Measurements from ENCODE around the gene ADIG.

ADIG gene

GRCh38 chr20:38550274-38550673 lies 30.7 kb upstream of the ADIG start:
- no peak overlapping the region for H3K4me3 ChIP-seq
- H3K9me3 ChIP-seq = no peaks in the 10 kb centered on the region
- no peak overlapping the region for H3K27ac ChIP-seq
- H3K4me2 ChIP-seq = no peak overlapping the region
- no peaks in the 10 kb centered on the region for H3K4me1 ChIP-seq
- no peak overlapping the region for H3K9ac ChIP-seq
- no peaks in the 10 kb centered on the region for H3K27me3 ChIP-seq
- H4K20me1 ChIP-seq = no peaks in the 10 kb centered on the region
- H3K36me3 ChIP-seq = peaks cover 97% of the 10 kb centered on the region
- no peak for TF ChIP-seq Cebpa-rat (IDR thresholded peaks at IDR 0.05)

GRCh38 chr20:38551056-38551626 lies 29.9 kb upstream of the ADIG start:
- no peak for TF ChIP-seq Cebpa-rat (IDR thresholded peaks at IDR 0.05)
- no peaks in the 10 kb centered on the region for H3K9me3 ChIP-seq

GRCh38 chr20:38554986-38555385 lies 26.0 kb upstream of the ADIG start:
- Histone ChIP-seq H3K27me3 (no peaks in the 10 kb centered on the region), H4K20me1 (no peaks in the 10 kb centered on the region), H3K9me3 (no peaks in the 10 kb centered on the region), H3K4me1 (no peaks in the 10 kb centered on the region), H3K36me3 (peaks cover 94% of the 10 kb centered on the region), H3K4me2 (no peak overlapping the region), H3K9ac (no peak overlapping the region), H3K4me3 (no peak overlapping the region), H3K27ac (no peak overlapping the region)
- no peak for TF ChIP-seq Cebpa-rat (IDR thresholded peaks at IDR 0.05)

More at GRCh38 chr20:38551056-38551626, 29.9 kb upstream of the ADIG start:
- H3K9ac ChIP-seq = no peak overlapping the region
- no peak overlapping the region for H3K4me2 ChIP-seq
- peaks cover 95% of the 10 kb centered on the region for H3K36me3 ChIP-seq
- no peaks in the 10 kb centered on the region for H3K27me3 ChIP-seq
- H3K4me1 ChIP-seq = no peaks in the 10 kb centered on the region
- no peaks in the 10 kb centered on the region for H4K20me1 ChIP-seq
- no peak overlapping the region for H3K27ac ChIP-seq
- H3K4me3 ChIP-seq = no peak overlapping the region

GRCh38 chr20:38555395-38555794 lies 25.6 kb upstream of the ADIG start:
- Histone ChIP-seq H3K9ac (no peak overlapping the region), H3K27me3 (no peaks in the 10 kb centered on the region), H3K36me3 (peaks cover 94% of the 10 kb centered on the region), H4K20me1 (no peaks in the 10 kb centered on the region), H3K9me3 (no peaks in the 10 kb centered on the region), H3K4me2 (no peak overlapping the region), H3K27ac (no peak overlapping the region), H3K4me3 (no peak overlapping the region), H3K4me1 (no peaks in the 10 kb centered on the region)
- TF ChIP-seq Cebpa-rat (IDR thresholded peaks at IDR 0.05) = no peak

GRCh38 chr20:38557174-38557573 lies 23.8 kb upstream of the ADIG start:
- Histone ChIP-seq H3K4me3 (no peak overlapping the region), H3K4me2 (no peak overlapping the region), H3K36me3 (peaks cover 90% of the 10 kb centered on the region), H4K20me1 (no peaks in the 10 kb centered on the region), H3K9me3 (no peaks in the 10 kb centered on the region), H3K27me3 (no peaks in the 10 kb centered on the region), H3K4me1 (no peaks in the 10 kb centered on the region), H3K9ac (no peak overlapping the region), H3K27ac (no peak overlapping the region)
- TF ChIP-seq Cebpa-rat (IDR thresholded peaks at IDR 0.05) = no peak

- Histone ChIP-seq H3K27me3 (no peaks in the 10 kb centered on the region), H3K9me3 (no peaks in the 10 kb centered on the region), H3K4me1 (no peaks in the 10 kb centered on the region), H3K9ac (no peak overlapping the region), H4K20me1 (no peaks in the 10 kb centered on the region), H3K36me3 (peaks cover 88% of the 10 kb centered on the region), H3K27ac (no peak overlapping the region), H3K4me3 (no peak overlapping the region), H3K4me2 (no peak overlapping the region)
- TF ChIP-seq Cebpa-rat (IDR thresholded peaks at IDR 0.05) = no peak
These were observed 22.2 kb upstream of the ADIG start for GRCh38 chr20:38558596-38559360.

GRCh38 chr20:38559764-38560163 lies 21.2 kb upstream of the ADIG start:
- Histone ChIP-seq H3K9me3 (no peaks in the 10 kb centered on the region), H3K4me3 (no peak overlapping the region), H4K20me1 (no peaks in the 10 kb centered on the region), H3K4me2 (no peak overlapping the region), H3K9ac (no peak overlapping the region), H3K27me3 (no peaks in the 10 kb centered on the region), H3K4me1 (no peaks in the 10 kb centered on the region), H3K36me3 (peaks cover 88% of the 10 kb centered on the region), H3K27ac (no peak overlapping the region)
- no peak for TF ChIP-seq Cebpa-rat (IDR thresholded peaks at IDR 0.05)

- no peak for TF ChIP-seq Cebpa-rat (IDR thresholded peaks at IDR 0.05)
- Histone ChIP-seq H3K9me3 (no peaks in the 10 kb centered on the region), H3K4me3 (no peak overlapping the region), H3K36me3 (peaks cover 93% of the 10 kb centered on the region), H3K4me1 (no peaks in the 10 kb centered on the region), H3K9ac (no peak overlapping the region), H4K20me1 (0 out of 2 replicates have a peak, but pooled peaks cover 6% of the 10 kb centered on the region), H3K4me2 (no peak overlapping the region), H3K27ac (no peak overlapping the region), H3K27me3 (no peaks in the 10 kb centered on the region)
These were observed 17.1 kb upstream of the ADIG start for GRCh38 chr20:38563802-38564431.

- Histone ChIP-seq H3K36me3 (peaks cover 93% of the 10 kb centered on the region), H3K27ac (no peak overlapping the region), H3K4me3 (no peak overlapping the region), H3K27me3 (no peaks in the 10 kb centered on the region), H3K9ac (no peak overlapping the region), H3K4me2 (no peak overlapping the region), H3K9me3 (no peaks in the 10 kb centered on the region), H3K4me1 (no peaks in the 10 kb centered on the region), H4K20me1 (0 out of 2 replicates have a peak, but pooled peaks cover 10% of the 10 kb centered on the region)
- no peak for TF ChIP-seq Cebpa-rat (IDR thresholded peaks at IDR 0.05)
These were observed 16.3 kb upstream of the ADIG start for GRCh38 chr20:38564680-38565079.

GRCh38 chr20:38566036-38566598 lies 14.9 kb upstream of the ADIG start:
- H3K36me3 ChIP-seq = peaks cover 93% of the 10 kb centered on the region
- TF ChIP-seq Cebpa-rat (IDR thresholded peaks at IDR 0.05) = no peak

More at GRCh38 chr20:38566036-38566598, 14.9 kb upstream of the ADIG start:
- no peaks in the 10 kb centered on the region for H3K27me3 ChIP-seq
- no peak overlapping the region for H3K4me2 ChIP-seq
- no peak overlapping the region for H3K4me3 ChIP-seq
- H3K27ac ChIP-seq = no peak overlapping the region
- no peaks in the 10 kb centered on the region for H3K4me1 ChIP-seq
- H3K9me3 ChIP-seq = no peaks in the 10 kb centered on the region
- 0 out of 2 replicates have a peak, but pooled peaks cover 10% of the 10 kb centered on the region for H4K20me1 ChIP-seq
- no peak overlapping the region for H3K9ac ChIP-seq
